Loucy (cell line): ENCODE data around the gene QPRT.

Experiments
- H2AFZ ChIP-seq: fragments of 200-600 bp; sonication (generic); 2 replicates; pipeline ENCODE4 v1.6.0; 2016; ENCODE audit warnings: antibody characterized with exemption, mild to moderate bottlenecking, low read length, moderate library complexity
- H3F3A ChIP-seq: fragments of 200-600 bp; 2 replicates; pipeline ENCODE4 v1.6.0; 2016; ENCODE audit warnings: antibody characterized with exemption, low read depth, mild to moderate bottlenecking
- H3K27me3 ChIP-seq: fragments of 200-600 bp; sonication (generic); 2 replicates; pipeline ENCODE4 v1.6.1; 2014; ENCODE audit warnings: low read length, mild to moderate bottlenecking; ENCODE audit not compliant: insufficient read depth, poor library complexity, severe bottlenecking
- H3K36me3 ChIP-seq: fragments of 200-600 bp; sonication (generic); 2 replicates; pipeline ENCODE4 v1.6.1; 2016; ENCODE audit warnings: low read length; ENCODE audit not compliant: insufficient read depth
- H3K4me1 ChIP-seq: fragments of 200-600 bp; sonication (generic); 2 replicates; pipeline ENCODE4 v1.5.1; 2014; ENCODE audit warnings: low read length, mild to moderate bottlenecking; ENCODE audit not compliant: insufficient read depth, poor library complexity, severe bottlenecking
- H3K4me2 ChIP-seq: fragments of 200-600 bp; sonication (generic); 2 replicates; pipeline ENCODE4 v1.6.0; 2014; ENCODE audit warnings: antibody characterized with exemption, low read length, low read depth, mild to moderate bottlenecking; ENCODE audit not compliant: poor library complexity, severe bottlenecking
- H3K4me3 ChIP-seq: fragments of 200-600 bp; sonication (generic); 2 replicates; pipeline ENCODE4 v1.5.1; 2014; ENCODE audit warnings: low read length, mild to moderate bottlenecking, mixed read lengths; ENCODE audit not compliant: poor library complexity, severe bottlenecking
- H3K79me2 ChIP-seq: fragments of 200-600 bp; sonication (generic); 2 replicates; pipeline ENCODE4 v1.6.1; 2014; ENCODE audit warnings: low read length; ENCODE audit not compliant: insufficient read depth
- H3K9ac ChIP-seq: fragments of 200-600 bp; sonication (generic); 2 replicates; pipeline ENCODE4 v1.6.0; 2014; ENCODE audit warnings: mild to moderate bottlenecking, low read depth, low read length, moderate library complexity; ENCODE audit not compliant: poor library complexity, severe bottlenecking
- H3K9me2 ChIP-seq: fragments of 200-600 bp; sonication (generic); replicated peaks from 2 replicates; pipeline ENCODE4 v1.6.1; 2016; ENCODE audit warnings: low read depth, low read length, mixed read lengths
- H3K9me3 ChIP-seq: fragments of 200-600 bp; sonication (generic); 2 replicates; pipeline ENCODE4 v1.6.1; 2014; ENCODE audit warnings: mild to moderate bottlenecking, antibody characterized with exemption, low read length, low read depth; ENCODE audit not compliant: insufficient read depth
- H4K20me1 ChIP-seq: fragments of 200-600 bp; sonication (generic); 2 replicates; pipeline ENCODE4 v1.6.0; 2014; ENCODE audit warnings: antibody characterized with exemption, low read length, mild to moderate bottlenecking; ENCODE audit not compliant: insufficient read depth, poor library complexity, severe bottlenecking
- CTCF ChIP-seq: fragments of 200-600 bp; sonication (generic); conservative IDR thresholded peaks from 2 replicates; pipeline ENCODE4 v1.5.1; 2014; ENCODE audit warnings: mild to moderate bottlenecking, antibody characterized with exemption, low read length
- EZH2phosphoT487 ChIP-seq: fragments of 200-600 bp; IDR thresholded peaks from 2 replicates; pipeline ENCODE4 v1.6.1; 2018; ENCODE audit warnings: antibody characterized with exemption, mild to moderate bottlenecking, moderate library complexity, borderline replicate concordance

QPRT gene

GRCh38 chr16:29680180-29680598 is 1.2 kb downstream of the QPRT start:
- no peaks in the 10 kb centered on the region for H3K9me2 ChIP-seq
- H2AFZ ChIP-seq = no peak overlapping the region
- no peak for TF ChIP-seq CTCF
- no peak for TF ChIP-seq EZH2phosphoT487
- H4K20me1 ChIP-seq = peaks cover 18% of the 10 kb centered on the region
- peaks cover 11% of the 10 kb centered on the region for H3F3A ChIP-seq
- no peaks in the 10 kb centered on the region for H3K27me3 ChIP-seq
- 0 out of 2 replicates have a peak, but pooled peaks cover 4% of the 10 kb centered on the region for H3K36me3 ChIP-seq
- peaks cover 73% of the 10 kb centered on the region for H3K79me2 ChIP-seq
- no peaks in the 10 kb centered on the region for H3K9me3 ChIP-seq
- peak overlapping the region; percentile 96 for H3K4me3 ChIP-seq
- H3K4me2 ChIP-seq = peak overlapping the region; percentile 96
- peaks cover 53% of the 10 kb centered on the region for H3K4me1 ChIP-seq
- H3K9ac ChIP-seq = peak overlapping the region; percentile 99

GRCh38 chr16:29683543-29684090 is 4.6 kb downstream of the QPRT start:
- TF ChIP-seq EZH2phosphoT487 = no peak
- no peak for TF ChIP-seq CTCF
- Histone ChIP-seq H3F3A (peaks cover 11% of the 10 kb centered on the region), H3K4me2 (peak overlapping the region; percentile 18), H2AFZ (no peak overlapping the region), H3K36me3 (0 out of 2 replicates have a peak, but pooled peaks cover 4% of the 10 kb centered on the region), H3K27me3 (no peaks in the 10 kb centered on the region), H4K20me1 (peaks cover 23% of the 10 kb centered on the region), H3K9me2 (no peaks in the 10 kb centered on the region), H3K4me3 (no peak overlapping the region), H3K9ac (no peak overlapping the region), H3K4me1 (peaks cover 58% of the 10 kb centered on the region), H3K79me2 (peaks cover 82% of the 10 kb centered on the region), H3K9me3 (no peaks in the 10 kb centered on the region)

- Histone ChIP-seq H3K36me3 (0 out of 2 replicates have a peak, but pooled peaks cover 4% of the 10 kb centered on the region), H3K4me3 (no peak overlapping the region), H3K9ac (no peak overlapping the region), H3K9me2 (no peaks in the 10 kb centered on the region), H3K9me3 (no peaks in the 10 kb centered on the region), H3F3A (peaks cover 5% of the 10 kb centered on the region), H3K4me1 (peaks cover 50% of the 10 kb centered on the region), H4K20me1 (peaks cover 23% of the 10 kb centered on the region), H3K79me2 (peaks cover 92% of the 10 kb centered on the region), H3K4me2 (no peak overlapping the region), H3K27me3 (no peaks in the 10 kb centered on the region), H2AFZ (no peak overlapping the region)
- no peak for TF ChIP-seq EZH2phosphoT487
These were observed 5.7 kb downstream of the QPRT start for GRCh38 chr16:29684679-29685078.
